SHP77 treated with DMSO at 0.1 percent for 48 hours (cell line): ENCODE data around the gene TXNDC17.
"Not testable (repeated sequence)": the region's sequence is repeated elsewhere in the genome, so short reads cannot be mapped to it uniquely, and the experiment has no call there.

ENCODE experiments used
- DNase-seq: peaks from one replicate; lab custom pipeline; 2025; lab: John Stamatoyannopoulos, UW

Gene TXNDC17

GRCh38 chr17:6637458-6637840 lies 3.4 kb upstream of the TXNDC17 start:
- no peak for DNase-seq

GRCh38 chr17:6638046-6638908 lies 2.6 kb upstream of the TXNDC17 start:
- DNase-seq = no peak

DNA sequence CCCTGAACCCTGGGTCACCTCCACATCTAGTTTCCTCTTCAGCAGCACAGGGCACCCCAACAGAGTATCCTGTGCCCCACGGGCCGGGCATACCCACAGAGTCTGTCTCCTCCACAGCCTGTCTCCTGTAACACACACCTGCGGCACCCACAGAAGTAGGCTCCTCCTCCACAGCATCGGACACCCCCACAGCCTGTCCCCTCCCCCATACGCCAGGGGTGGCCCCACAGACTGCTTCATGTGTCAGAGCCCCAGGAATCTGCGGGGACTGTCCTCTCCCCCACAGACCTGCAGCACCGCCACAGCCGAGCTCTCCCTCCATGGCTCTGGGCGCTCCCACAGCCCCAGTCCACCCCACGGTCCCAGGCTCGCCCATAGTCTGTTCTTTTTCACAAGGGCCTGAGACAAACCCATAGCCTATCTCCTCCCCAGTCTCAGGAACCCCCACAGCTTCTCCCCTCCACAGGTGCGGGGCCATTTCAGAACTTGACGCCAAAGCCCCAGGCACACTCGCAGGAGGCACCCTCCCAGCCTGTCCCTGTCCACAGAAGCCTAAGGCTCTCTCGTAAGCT lies 1.8 kb upstream of the TXNDC17 start:
- DNase-seq = no peak

GRCh38 chr17:6639586-6640535 lies 999 bp upstream of the TXNDC17 start:
- no peak for DNase-seq

DNA sequence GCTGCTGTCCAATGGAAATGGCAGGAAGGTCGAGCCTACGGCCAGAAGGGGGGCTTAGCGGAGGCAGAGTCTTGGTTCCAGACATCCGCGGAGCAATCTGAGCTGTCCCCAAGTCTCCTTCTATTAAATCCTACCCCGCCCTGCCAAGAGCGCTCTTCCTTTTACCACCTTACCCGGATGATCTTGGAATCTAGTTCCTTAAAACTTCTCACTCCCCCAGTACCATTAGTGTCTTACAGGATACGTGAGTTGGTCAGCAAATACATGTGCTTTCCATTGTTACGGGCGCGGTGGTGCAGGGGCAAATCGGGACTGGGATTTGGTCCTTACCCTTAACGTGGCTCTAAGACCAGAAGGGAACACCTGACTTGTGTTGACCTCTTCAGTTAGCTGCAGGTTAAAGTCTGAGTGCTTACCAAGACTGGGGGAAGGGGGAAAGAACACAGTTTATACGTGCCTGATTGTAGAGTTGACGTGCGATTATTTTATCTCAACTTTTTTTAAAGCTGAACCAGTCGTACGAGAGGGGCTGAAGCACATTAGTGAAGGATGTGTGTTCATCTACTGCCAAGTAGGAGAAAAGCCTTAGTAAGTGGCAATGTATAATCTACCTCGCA lies 495 bp downstream of the TXNDC17 start:
- peak; percentile 33 for DNase-seq

GRCh38 chr17:6642592-6642991 lies 1.7 kb downstream of the TXNDC17 start:
- no peak for DNase-seq

DNA sequence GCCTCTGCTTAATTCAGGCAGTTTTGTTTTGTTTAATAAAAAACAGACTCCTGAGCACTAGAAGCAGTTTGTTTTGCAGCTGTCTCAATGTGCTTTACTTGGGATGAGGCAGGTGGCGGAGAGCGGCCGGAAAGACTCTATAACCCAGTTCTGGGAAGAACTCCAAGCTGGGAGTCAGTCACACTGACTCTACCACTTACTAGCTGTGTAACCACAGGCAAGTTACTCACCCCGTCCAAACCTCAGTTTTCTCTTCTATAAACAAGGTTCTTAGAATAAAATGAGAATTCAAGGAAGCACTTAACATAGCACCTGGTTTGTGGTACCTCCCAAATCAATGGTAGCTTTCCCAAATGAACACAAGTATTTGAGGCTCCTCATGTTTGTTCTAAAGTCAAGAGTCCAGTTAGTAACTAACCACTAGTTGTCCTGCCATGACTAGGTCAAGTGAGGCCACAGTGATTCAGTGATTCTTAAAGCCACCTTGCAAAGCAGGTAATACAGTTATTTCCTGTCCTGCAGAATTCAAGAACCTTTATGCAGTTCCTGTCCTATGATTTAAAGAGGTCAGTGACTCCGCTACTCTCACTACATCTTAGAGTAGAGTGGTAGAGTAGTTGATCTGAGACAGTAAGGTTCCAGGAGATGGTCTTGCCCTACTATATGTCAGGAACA lies 2.7 kb downstream of the TXNDC17 start:
- no peak for DNase-seq

DNA sequence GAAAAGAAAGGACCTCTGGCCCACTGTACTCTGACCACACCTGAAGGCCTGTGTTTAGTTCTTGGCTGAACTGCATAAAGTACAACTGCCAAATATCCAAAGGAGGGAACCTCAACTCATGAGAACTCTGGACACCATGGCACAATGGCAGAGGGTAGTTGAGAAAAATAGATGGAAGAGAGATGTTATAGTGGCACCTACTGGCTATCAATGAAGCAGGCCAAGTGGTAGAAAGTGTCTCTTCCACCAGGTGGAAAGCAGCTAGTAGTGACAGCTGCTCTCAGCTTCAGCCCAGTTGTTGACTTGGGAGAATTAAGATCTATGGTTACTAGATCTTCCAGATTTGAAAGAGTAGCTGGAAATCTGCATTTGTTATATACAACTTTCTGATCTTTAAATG lies 7.3 kb downstream of the TXNDC17 start:
- DNase-seq = no peak

GRCh38 chr17:6651354-6651918 lies 10.6 kb downstream of the TXNDC17 start, which contains the start of the genes C17orf100 and MED31:
TSS of gene C17orf100 (plus strand) at chr17:6651762. CDS start at chr17:6651914, 152 bp downstream.
TSS of gene MED31 (minus strand) at chr17:6651605. CDS start at chr17:6651528, 77 bp downstream.
- peak; percentile 86 for DNase-seq

- peak; percentile 35 for DNase-seq
Observed at GRCh38 chr17:6651919-6652452, 11.1 kb downstream of the TXNDC17 start.

DNA sequence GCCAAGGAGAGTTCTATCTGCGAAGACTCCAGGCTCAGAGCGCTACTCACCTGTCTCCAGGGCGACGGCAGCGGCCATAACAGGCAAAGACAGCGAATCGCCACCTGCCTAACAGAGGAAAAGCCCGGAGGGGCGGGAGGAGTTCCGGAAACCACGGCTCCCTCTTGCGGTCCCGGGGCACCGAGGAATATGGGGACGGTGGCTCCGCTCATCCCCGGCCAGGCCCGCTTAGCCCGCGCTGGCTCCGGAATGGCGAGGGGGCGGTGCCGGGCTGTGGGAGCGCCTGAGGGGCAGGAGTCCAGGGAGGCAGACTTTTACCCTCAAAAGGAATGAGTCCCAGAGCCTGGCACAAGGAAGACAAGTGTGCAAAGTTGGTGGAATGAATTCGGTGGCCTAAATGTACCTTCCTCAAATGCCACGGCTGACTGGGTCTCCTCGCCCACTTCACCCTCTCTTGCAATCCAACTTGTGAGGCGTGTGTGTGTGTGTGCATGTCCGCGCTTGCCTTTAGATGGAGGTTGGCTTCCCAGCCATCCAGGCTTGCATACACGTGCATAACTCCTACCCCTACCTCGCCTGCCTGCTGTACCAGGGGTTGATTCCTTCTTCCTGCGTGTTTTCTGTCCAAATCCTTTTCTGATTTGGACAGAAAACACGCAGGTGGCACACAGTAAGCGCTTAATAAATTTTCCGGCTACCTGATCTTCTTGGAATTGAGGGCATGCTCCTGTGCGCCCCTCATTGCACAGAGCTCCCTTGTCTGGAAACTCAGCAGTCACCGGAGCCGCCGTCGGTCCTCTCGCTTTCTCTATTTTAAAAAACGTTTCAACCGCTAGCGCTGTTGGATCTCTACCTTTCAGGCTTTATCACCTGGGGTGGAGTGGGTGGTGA lies 14.2 kb downstream of the TXNDC17 start:
- no peak for DNase-seq

- DNase-seq = not testable (repeated sequence)
Observed at GRCh38 chr17:6655732-6656361, 15.0 kb downstream of the TXNDC17 start.

DNA sequence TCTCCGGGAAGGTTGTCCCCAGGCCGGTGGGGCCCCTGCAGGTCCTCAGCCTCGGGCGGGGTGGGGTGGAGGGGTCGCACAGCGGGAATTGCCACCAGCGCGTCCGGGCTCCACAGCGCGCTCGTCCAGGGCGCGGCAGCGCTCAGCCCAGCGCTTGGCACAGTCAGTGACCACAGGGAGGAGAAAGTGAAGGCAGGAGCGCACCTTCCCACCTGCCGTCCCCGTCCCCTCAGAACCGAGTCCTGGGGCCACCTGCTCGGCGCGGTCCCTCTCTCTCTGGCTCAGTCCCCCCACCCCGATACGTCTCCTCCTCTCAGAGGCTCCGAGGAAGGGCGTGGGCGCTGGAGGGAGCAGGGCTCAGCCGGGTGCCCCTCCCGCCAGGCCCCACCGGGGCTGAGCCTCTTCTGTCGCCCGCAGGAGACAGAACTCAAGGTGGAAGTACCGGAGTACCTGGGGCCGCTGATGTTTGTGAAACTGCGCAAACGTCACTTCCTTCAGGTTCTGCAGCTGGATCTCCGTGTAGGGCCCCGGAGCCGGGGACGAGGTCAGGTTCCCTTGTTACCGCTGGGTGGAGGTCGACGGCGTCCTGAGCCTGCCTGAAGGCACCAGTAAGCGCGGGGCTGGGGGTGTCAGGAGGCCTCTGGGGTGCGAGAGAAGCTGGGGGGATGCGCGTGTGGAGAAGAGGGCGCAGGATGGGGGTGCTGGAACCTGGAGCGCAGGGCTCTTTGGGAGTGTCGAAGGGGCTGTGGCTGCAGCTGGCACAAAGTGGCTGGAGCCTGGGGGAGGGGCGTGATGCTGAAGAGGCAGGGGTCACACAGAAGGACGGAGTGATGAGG lies 16.2 kb downstream of the TXNDC17 start:
- DNase-seq = not testable (repeated sequence)

DNA sequence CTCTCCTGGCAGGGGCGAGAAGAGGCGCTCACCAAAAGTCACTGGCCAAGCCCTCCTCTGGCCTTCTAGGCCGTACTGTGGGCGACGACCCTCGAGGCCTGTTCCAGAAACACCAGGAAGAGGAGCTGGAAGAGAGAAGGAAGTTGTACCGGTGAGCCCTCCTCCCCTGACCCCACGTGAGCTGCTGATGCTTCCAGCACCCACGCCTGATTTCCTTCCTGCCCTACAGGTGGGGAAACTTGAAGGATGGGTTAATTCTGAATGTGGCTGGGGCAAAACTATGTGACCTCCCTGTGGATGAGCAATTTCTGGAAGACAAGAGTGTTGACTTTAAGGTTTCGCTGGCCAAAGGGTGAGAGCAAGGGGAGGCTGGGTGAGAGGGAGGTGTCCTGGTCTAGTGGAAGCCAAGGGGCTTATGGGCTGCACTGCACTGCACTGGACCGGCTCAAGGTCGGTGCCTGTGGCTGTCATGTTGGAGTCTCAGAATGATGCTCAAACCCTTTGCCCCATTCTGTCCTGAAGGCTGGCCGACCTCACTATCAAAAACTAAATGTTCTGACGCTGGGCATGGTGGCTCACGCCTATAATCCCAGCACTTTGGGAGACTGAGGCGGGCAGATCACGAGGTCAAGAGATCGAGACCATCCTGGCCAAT lies 16.9 kb downstream of the TXNDC17 start:
- DNase-seq = no peak

DNA sequence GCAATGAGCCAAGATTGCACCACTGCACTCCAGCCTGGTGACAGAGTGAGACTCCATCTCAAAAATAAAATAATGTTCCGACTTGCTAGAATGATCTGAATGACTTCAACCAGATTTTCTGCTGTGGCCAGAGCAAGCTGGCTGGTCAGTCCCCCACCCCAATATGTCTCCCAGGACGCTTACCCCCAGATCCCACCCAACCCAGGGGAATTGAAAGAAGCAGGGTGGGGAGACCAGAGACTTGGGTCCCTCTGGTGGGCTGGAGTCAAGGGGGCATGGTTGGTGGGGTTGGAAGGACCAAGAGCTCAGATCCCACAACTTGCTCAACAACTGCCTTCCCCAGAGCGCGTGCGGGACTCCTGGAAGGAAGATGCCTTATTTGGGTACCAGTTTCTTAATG lies 17.6 kb downstream of the TXNDC17 start:
- not testable (repeated sequence) for DNase-seq

DNA sequence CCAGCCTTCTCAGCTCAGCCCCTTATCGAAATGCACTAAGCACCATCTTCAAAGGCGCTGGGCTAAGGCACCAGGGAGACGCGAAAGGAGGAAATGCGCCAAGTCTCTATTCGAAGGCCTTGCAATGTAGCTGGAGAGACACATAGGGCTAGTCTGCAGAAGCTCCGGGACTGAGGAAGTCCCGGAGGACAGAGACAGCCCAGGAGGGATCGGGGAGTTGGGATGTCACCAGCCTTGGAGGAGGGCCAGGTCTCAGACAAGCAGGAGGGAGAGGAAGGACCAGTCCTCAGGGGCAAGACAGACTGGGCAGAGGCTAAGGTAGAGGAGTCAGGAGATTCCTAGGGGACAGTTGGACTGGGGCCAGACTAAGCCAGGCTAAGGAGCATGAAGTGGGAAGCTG lies 19.2 kb downstream of the TXNDC17 start:
- no peak for DNase-seq

DNA sequence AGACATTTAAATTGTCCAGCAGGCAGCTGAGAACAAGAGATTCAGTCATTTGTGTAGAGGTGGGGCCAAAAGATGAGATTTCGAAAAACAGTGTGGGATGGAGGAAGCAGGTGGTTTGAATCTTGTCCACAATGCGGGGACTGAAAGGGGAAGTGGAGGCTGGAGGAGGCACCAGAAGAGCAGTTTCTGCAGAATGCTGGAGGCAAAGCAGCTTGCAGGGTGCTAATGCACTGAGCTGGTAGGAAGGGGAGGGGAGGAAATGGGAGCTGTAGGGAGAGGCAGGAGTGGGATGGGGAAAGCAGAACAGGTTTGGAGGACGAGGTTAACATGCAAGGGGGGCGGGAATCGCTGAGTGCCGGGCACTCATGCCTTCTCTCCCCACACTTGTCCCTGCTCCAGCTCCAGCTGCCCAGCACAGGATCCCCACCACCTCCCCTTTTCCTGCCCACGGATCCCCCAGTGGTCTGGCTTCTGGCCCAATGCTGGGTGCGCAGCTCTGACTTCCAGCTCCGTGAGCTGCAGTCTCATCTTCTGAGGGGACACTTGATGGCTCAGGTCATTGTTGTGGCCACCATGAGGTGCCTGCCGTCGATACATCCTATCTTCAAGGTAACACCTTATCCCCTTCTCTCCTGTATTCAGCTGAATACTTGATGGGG lies 20.1 kb downstream of the TXNDC17 start:
- no peak for DNase-seq
